CD8-positive, alpha-beta memory T cell (primary cell): ENCODE results near the gene CHIC2. TPM values are rescaled to one million over a fixed set of nuclear protein-coding genes. Genes with fewer than 3 reads are reported as not detected.

ENCODE experiments used
- CTCF ChIA-PET: fragments of 350-600 bp; sonication (Branson Sonifier 250); formaldehyde crosslinking; loops from one replicate; lab custom pipeline; 2021; ENCODE audit warnings: antibody characterized with exemption; lab: Charles Lee
- POLR2A ChIA-PET: fragments of 350-600 bp; sonication (Branson Sonifier 250); formaldehyde crosslinking; loops from one replicate; lab custom pipeline; 2021; ENCODE audit warnings: antibody characterized with exemption; lab: Charles Lee
- DNase-seq, 5 donors: peaks; one replicate each; pipeline versions ENCODE4 v3.0.0 to v3.0.0-alpha.2; 2020 to 2022; ENCODE audit warnings: mixed read lengths in 1 of 5
- H3K27ac ChIP-seq: one replicate; pipeline ENCODE4 v1.7.0; 2013; ENCODE audit warnings: low read depth, mild to moderate bottlenecking, low read length, moderate library complexity
- H3K27me3 ChIP-seq: 2 replicates; pipeline ENCODE4 v1.7.0; 2013; ENCODE audit warnings: low read length, mild to moderate bottlenecking; ENCODE audit not compliant: insufficient read depth, poor library complexity, severe bottlenecking
- H3K36me3 ChIP-seq: 2 replicates; pipeline ENCODE4 v1.7.0; 2013; ENCODE audit warnings: mild to moderate bottlenecking, low read length, moderate library complexity; ENCODE audit not compliant: insufficient read depth
- H3K4me1 ChIP-seq: 2 replicates; pipeline ENCODE4 v1.7.0; 2013; ENCODE audit warnings: mild to moderate bottlenecking, low read length, moderate library complexity; ENCODE audit not compliant: insufficient read depth
- H3K4me3 ChIP-seq: 2 replicates; pipeline ENCODE4 v1.7.0; 2013; ENCODE audit warnings: mild to moderate bottlenecking, low read length
- H3K9me3 ChIP-seq: 2 replicates; pipeline ENCODE4 v1.7.0; 2013; ENCODE audit warnings: mild to moderate bottlenecking, low read length
- H3K27ac Mint-ChIP-seq, 8 donors: one replicate each; pipeline ENCODE4 v1.8.0; 2020 to 2021; ENCODE audit warnings: mixed read lengths in 8 of 8, mild to moderate bottlenecking in 6 of 8, inconsistent platforms in 3 of 8, moderate library complexity in 3 of 8
- H3K27me3 Mint-ChIP-seq, 2 donors: one replicate each; pipeline ENCODE4 v1.8.0; 2020 to 2021; ENCODE audit warnings: mixed read lengths in 2 of 2, mild to moderate bottlenecking in 1 of 2, moderate library complexity in 1 of 2
- H3K36me3 Mint-ChIP-seq, 3 donors: one replicate each; pipeline ENCODE4 v1.8.0; 2020 to 2021; ENCODE audit warnings: mixed read lengths in 3 of 3, inconsistent platforms in 1 of 3, mild to moderate bottlenecking in 1 of 3
- H3K4me1 Mint-ChIP-seq, 3 donors: one replicate each; pipeline ENCODE4 v1.8.0; 2020 to 2021; ENCODE audit warnings: mixed read lengths in 3 of 3, inconsistent platforms in 1 of 3, mild to moderate bottlenecking in 1 of 3
- H3K4me3 Mint-ChIP-seq, 7 donors: one replicate each; pipeline ENCODE4 v1.8.0; 2020 to 2021; ENCODE audit warnings: mixed read lengths in 7 of 7, mild to moderate bottlenecking in 6 of 7, moderate library complexity in 4 of 7, inconsistent platforms in 2 of 7
- H3K9me3 Mint-ChIP-seq, 5 donors: one replicate each; pipeline ENCODE4 v1.8.0; 2020 to 2022; ENCODE audit warnings: mixed read lengths in 5 of 5, mild to moderate bottlenecking in 3 of 5, moderate library complexity in 2 of 5, inconsistent platforms in 1 of 5
- polyA plus RNA-seq: library from polyadenylated mRNA; unstranded; fragments of 300-500 nt; fragmentation: Illumina TruSeq; gene quantifications from one replicate; pipeline ENCODE4 v1.2.3, GENCODE V29; 2021
- total RNA-seq, 2 experiments: library from RNA; stranded (reverse); gene quantifications; one replicate each; pipeline ENCODE4 v1.2.3, GENCODE V29; 2021

Gene CHIC2
- total and polyA plus RNA-seq, 3 experiments from 2014 or later = 25.0 to 57.3 (median 27.9) TPM

GRCh38 chr4:54011201-54011600, 53.2 kb downstream of the CHIC2 start:
- Mint-ChIP-seq H3K9me3 (no peaks in the 10 kb centered on the region), H3K27me3 (no peaks in the 10 kb centered on the region), H3K27ac (peak overlapping the region in 1 of 8 donors; percentile 10), H3K4me1 (peaks cover 25 to 38% (median 34%) of the 10 kb centered on the region in 3 donors), H3K4me3 (no peak overlapping the region), H3K36me3 (peaks cover 3 to 55% (median 8%) of the 10 kb centered on the region in 3 donors)
- Histone ChIP-seq H3K4me3 (no peak overlapping the region), H3K36me3 (no peaks in the 10 kb centered on the region), H3K27ac (no peak overlapping the region), H3K27me3 (no peaks in the 10 kb centered on the region), H3K4me1 (no peaks in the 10 kb centered on the region), H3K9me3 (no peaks in the 10 kb centered on the region)
- POLR2A ChIA-PET = no interaction called here
- no peak for DNase-seq
- CTCF ChIA-PET = no interaction called here

GRCh38 chr4:54006755-54007154, 57.6 kb downstream of the CHIC2 start:
- Histone ChIP-seq H3K4me3 (no peak overlapping the region), H3K36me3 (peaks cover under 1% of the 10 kb centered on the region), H3K9me3 (no peaks in the 10 kb centered on the region), H3K4me1 (peaks cover 6% of the 10 kb centered on the region), H3K27ac (no peak overlapping the region), H3K27me3 (no peaks in the 10 kb centered on the region)
- DNase-seq = no peak
- Mint-ChIP-seq H3K9me3 (no peaks in the 10 kb centered on the region), H3K4me3 (no peak overlapping the region), H3K27me3 (no peaks in the 10 kb centered on the region), H3K4me1 (peaks cover 26 to 33% (median 28%) of the 10 kb centered on the region in 3 donors), H3K36me3 (peaks cover 7 to 61% (median 13%) of the 10 kb centered on the region in 3 donors), H3K27ac (no peak overlapping the region)
- ChIA-PET POLR2A (no interaction called here), CTCF (interaction anchor here (1.0 kb wide), 1 partner anchor 77 kb away, joined by 3 read pairs; no protein-coding TSS in a partner anchor)

GRCh38 chr4:54005475-54005874, 58.9 kb downstream of the CHIC2 start:
- no peak overlapping the region for H3K4me3 ChIP-seq
- H3K27ac Mint-ChIP-seq = peak overlapping the region in 1 of 8 donors; percentile 10
- DNase-seq = no peak
- H3K27me3 Mint-ChIP-seq = no peaks in the 10 kb centered on the region
- H3K27me3 ChIP-seq = no peaks in the 10 kb centered on the region
- peaks cover 10 to 63% (median 18%) of the 10 kb centered on the region in 3 donors for H3K36me3 Mint-ChIP-seq
- no peak overlapping the region for H3K27ac ChIP-seq
- H3K36me3 ChIP-seq = peaks cover 5% of the 10 kb centered on the region
- peaks cover 26 to 30% (median 27%) of the 10 kb centered on the region in 3 donors for H3K4me1 Mint-ChIP-seq
- H3K4me1 ChIP-seq = peaks cover 6% of the 10 kb centered on the region
- ChIA-PET POLR2A (interaction anchor here (0.6 kb wide), 1 partner anchor 80 kb away, joined by 3 read pairs; no protein-coding TSS in a partner anchor), CTCF (no interaction called here)
- no peaks in the 10 kb centered on the region for H3K9me3 ChIP-seq
- peak overlapping the region in 1 of 7 donors; percentile 11 for H3K4me3 Mint-ChIP-seq
- H3K9me3 Mint-ChIP-seq = no peaks in the 10 kb centered on the region

DNA sequence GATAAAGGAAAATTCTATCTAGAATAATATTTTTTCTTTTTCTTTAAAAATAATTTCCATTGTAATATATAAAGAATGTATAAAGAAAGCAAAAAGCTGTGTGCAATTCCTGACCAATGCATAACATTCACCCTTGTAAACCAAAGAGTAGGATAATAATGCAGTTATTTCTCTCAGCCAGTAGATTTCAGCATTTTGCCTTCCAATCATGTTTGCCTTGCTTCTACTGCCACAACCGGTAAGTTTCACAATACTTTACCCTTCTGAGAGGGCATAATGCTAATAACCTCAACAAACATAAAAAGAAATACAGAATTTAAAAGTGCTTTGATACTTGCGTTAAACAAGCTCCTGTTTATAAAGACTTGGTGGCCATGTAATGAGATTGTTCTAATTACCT, 59.9 kb downstream of the CHIC2 start:
- H3K9me3 Mint-ChIP-seq = no peaks in the 10 kb centered on the region
- peaks cover 6% of the 10 kb centered on the region for H3K4me1 ChIP-seq
- ChIA-PET POLR2A (no interaction called here), CTCF (no interaction called here)
- H3K27me3 ChIP-seq = no peaks in the 10 kb centered on the region
- DNase-seq = no peak
- no peak overlapping the region for H3K4me3 ChIP-seq
- no peaks in the 10 kb centered on the region for H3K9me3 ChIP-seq
- no peaks in the 10 kb centered on the region for H3K27me3 Mint-ChIP-seq
- no peak overlapping the region for H3K27ac ChIP-seq
- H3K27ac Mint-ChIP-seq = no peak overlapping the region
- H3K36me3 Mint-ChIP-seq = peaks cover 12 to 58% (median 18%) of the 10 kb centered on the region in 3 donors
- no peak overlapping the region for H3K4me3 Mint-ChIP-seq
- peaks cover 5% of the 10 kb centered on the region for H3K36me3 ChIP-seq
- peaks cover 23 to 28% (median 26%) of the 10 kb centered on the region in 3 donors for H3K4me1 Mint-ChIP-seq

DNA sequence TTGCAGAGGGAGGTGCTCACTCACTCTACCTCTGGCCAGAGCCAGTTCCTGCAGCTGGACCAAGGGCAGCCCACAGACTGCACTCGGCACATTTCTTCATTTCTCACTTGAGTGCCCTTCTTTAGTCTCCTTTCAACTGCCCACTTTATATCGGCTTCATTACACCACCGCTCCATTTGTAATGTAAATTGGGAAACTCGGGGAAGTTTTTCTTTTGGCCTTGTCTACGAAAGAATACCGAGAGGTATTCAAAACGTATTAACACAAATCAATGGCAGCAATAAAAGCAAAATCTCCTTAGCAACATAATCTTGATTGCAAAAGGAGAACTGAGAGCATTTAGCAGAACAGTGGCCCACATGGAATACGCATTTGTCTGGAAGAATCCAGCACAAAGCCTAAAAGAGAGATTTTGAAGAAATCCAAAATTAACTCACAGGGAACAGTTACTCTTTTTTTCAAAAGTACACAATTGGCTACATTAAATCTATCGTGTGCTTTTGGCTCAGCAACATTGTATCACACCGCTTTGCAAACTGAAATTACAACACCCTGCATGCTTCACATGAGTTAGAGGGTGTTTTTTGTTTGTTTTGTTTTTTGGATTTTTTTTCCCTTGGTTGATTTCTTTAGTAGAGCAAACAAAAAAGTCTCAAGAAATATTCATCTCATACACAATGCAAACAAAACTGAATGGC, 62.6 kb downstream of the CHIC2 start:
- DNase-seq = no peak
- Mint-ChIP-seq H3K27ac (no peak overlapping the region), H3K9me3 (no peaks in the 10 kb centered on the region), H3K4me1 (peaks cover 18 to 22% (median 19%) of the 10 kb centered on the region in 3 donors), H3K27me3 (no peaks in the 10 kb centered on the region), H3K4me3 (no peak overlapping the region), H3K36me3 (peaks cover 13 to 48% (median 24%) of the 10 kb centered on the region in 3 donors)
- Histone ChIP-seq H3K36me3 (peaks cover 5% of the 10 kb centered on the region), H3K4me1 (peaks cover 6% of the 10 kb centered on the region), H3K27me3 (no peaks in the 10 kb centered on the region), H3K27ac (no peak overlapping the region), H3K4me3 (no peak overlapping the region), H3K9me3 (no peaks in the 10 kb centered on the region)
- ChIA-PET POLR2A (no interaction called here), CTCF (no interaction called here)

DNA sequence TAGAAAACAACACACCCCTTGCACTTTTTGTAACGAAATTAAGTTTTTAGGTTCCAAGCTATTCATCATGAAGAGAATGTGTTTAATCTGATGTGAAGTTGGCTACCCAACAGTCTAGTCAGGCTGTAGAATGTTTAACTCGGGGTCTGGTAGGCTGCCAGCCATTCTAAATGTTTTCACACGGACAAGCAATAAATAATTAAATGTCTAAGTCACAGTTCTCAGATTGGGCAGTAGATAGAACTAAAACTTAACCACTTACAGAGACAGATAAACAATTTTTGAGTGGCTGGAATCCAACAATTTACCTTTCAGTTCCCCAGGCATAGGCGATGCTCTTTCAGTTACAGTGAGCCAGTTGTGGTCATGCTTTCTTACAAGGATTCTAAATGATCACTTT, 66.5 kb downstream of the CHIC2 start:
- no peaks in the 10 kb centered on the region for H3K9me3 ChIP-seq
- ChIA-PET POLR2A (no interaction called here), CTCF (no interaction called here)
- Mint-ChIP-seq H3K4me3 (no peak overlapping the region), H3K36me3 (peaks cover 10 to 29% (median 21%) of the 10 kb centered on the region in 3 donors), H3K9me3 (no peaks in the 10 kb centered on the region), H3K4me1 (peaks cover 0 to 14% (median 0%) of the 10 kb centered on the region in 3 donors), H3K27ac (no peak overlapping the region), H3K27me3 (no peaks in the 10 kb centered on the region)
- no peak for DNase-seq
- H3K27me3 ChIP-seq = no peaks in the 10 kb centered on the region
- no peak overlapping the region for H3K27ac ChIP-seq
- no peaks in the 10 kb centered on the region for H3K4me1 ChIP-seq
- H3K4me3 ChIP-seq = no peak overlapping the region
- H3K36me3 ChIP-seq = peaks cover 5% of the 10 kb centered on the region

GRCh38 chr4:53994382-53995102, 69.9 kb downstream of the CHIC2 start:
- no peaks in the 10 kb centered on the region for H3K9me3 Mint-ChIP-seq
- H3K4me3 ChIP-seq = no peak overlapping the region
- CTCF ChIA-PET = no interaction called here

GRCh38 chr4:53992785-53993184, 71.6 kb downstream of the CHIC2 start:
- Histone ChIP-seq H3K4me3 (no peak overlapping the region), H3K4me1 (no peaks in the 10 kb centered on the region), H3K36me3 (no peaks in the 10 kb centered on the region), H3K27ac (no peak overlapping the region), H3K27me3 (no peaks in the 10 kb centered on the region), H3K9me3 (no peaks in the 10 kb centered on the region)
- Mint-ChIP-seq H3K4me1 (peaks cover 0 to 9% (median 1%) of the 10 kb centered on the region in 3 donors), H3K36me3 (peaks cover 0 to 9% (median 5%) of the 10 kb centered on the region in 3 donors), H3K27me3 (no peaks in the 10 kb centered on the region), H3K27ac (peak overlapping the region in 2 of 8 donors; percentile 3 to 4), H3K9me3 (no peaks in the 10 kb centered on the region), H3K4me3 (no peak overlapping the region)
- CTCF ChIA-PET = interaction anchor here (1.1 kb wide), 1 partner anchor 241 kb away, joined by 3 read pairs; no protein-coding TSS in a partner anchor
- POLR2A ChIA-PET = no interaction called here
- DNase-seq = no peak

More at GRCh38 chr4:53994382-53995102, 69.9 kb downstream of the CHIC2 start:
- no peaks in the 10 kb centered on the region for H3K27me3 ChIP-seq
- H3K36me3 ChIP-seq = no peaks in the 10 kb centered on the region
- Mint-ChIP-seq H3K27me3 (no peaks in the 10 kb centered on the region), H3K4me3 (no peak overlapping the region), H3K36me3 (peaks cover 2 to 15% (median 9%) of the 10 kb centered on the region in 3 donors), H3K4me1 (peaks cover 0 to 12% (median 1%) of the 10 kb centered on the region in 3 donors), H3K27ac (peak overlapping the region in 2 of 8 donors; percentile 16 to 84)
- no peaks in the 10 kb centered on the region for H3K9me3 ChIP-seq
- DNase-seq = no peak
- no peak overlapping the region for H3K27ac ChIP-seq
- POLR2A ChIA-PET = no interaction called here
- no peaks in the 10 kb centered on the region for H3K4me1 ChIP-seq
